ENCODE data around the gene CDC42EP2. TPM values are rescaled to one million over a fixed set of nuclear protein-coding genes. Genes with fewer than 3 reads are reported as not detected.
"Not testable (repeated sequence)": the region's sequence is repeated elsewhere in the genome, so short reads cannot be mapped to it uniquely, and the experiment has no call there.

The CDC42EP2 gene
- total RNA-seq, 4 donors from 2014 or later = 9.1 to 22.7 (median 14.5) TPM

DNA sequence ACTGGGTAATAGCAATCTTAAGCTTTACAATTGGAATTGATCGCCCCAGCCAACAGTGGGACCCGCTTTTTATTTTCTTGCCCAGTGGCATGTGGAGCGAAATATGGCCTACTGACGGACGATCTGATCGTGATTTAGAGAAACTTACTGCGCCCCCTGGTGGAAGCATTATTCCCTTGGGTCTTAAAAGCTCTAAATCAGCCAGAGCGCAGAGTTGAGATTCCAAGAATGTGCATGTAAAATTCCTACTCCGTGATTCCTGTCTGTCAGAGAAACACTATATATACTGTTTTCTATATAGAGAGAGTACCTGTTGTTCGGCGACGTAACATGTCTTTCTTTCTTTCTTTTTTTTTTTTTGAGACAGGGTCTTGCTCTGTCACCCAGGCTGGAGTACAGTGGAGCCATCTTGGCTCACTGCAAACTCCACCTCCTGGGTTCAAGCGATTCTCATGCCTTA, 15.3 kb downstream of the CDC42EP2 start:
- DNase-seq = peak; percentile 93
- Histone ChIP-seq H3K27ac (peak overlapping the region in 1 of 4 donors; percentile 38), H3K4me3 (no peak overlapping the region), H3K36me3 (no peaks in the 10 kb centered on the region), H3K27me3 (no peaks in the 10 kb centered on the region), H3K4me1 (peaks cover 6 to 25% (median 16%) of the 10 kb centered on the region in 4 donors), H3K9me3 (no peaks in the 10 kb centered on the region)
- WGBS, 2 donors (ENCODE audit: low coverage in 1 of 2) = 7 to 8% methylated on average over 10 to 13 of the region's 13 CpGs
- in situ Hi-C loops (cut with MboI; ENCODE audit: low pct_ligation_motif_present in 1 of 4, low pct_unique_long_range_greater_than_20kb in 1 of 4, low sequenced_read_pairs in 3 of 4) (loop anchor here in 3 of 4 donors (5.0 to 10.0 kb wide), 2 partner anchors 55 to 58 kb away; no protein-coding TSS in a partner anchor), intact Hi-C loops (cut with DNase I; ENCODE audit: low total_unique reads) (no loop called here)
- TF ChIP-seq POLR2AphosphoS5 (IDR thresholded peaks at IDR 0.05) = no peak
- TF ChIP-seq, protein P1, sequence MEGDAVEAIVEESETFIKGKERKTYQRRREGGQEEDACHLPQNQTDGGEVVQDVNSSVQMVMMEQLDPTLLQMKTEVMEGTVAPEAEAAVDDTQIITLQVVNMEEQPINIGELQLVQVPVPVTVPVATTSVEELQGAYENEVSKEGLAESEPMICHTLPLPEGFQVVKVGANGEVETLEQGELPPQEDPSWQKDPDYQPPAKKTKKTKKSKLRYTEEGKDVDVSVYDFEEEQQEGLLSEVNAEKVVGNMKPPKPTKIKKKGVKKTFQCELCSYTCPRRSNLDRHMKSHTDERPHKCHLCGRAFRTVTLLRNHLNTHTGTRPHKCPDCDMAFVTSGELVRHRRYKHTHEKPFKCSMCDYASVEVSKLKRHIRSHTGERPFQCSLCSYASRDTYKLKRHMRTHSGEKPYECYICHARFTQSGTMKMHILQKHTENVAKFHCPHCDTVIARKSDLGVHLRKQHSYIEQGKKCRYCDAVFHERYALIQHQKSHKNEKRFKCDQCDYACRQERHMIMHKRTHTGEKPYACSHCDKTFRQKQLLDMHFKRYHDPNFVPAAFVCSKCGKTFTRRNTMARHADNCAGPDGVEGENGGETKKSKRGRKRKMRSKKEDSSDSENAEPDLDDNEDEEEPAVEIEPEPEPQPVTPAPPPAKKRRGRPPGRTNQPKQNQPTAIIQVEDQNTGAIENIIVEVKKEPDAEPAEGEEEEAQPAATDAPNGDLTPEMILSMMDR (IDR thresholded peaks at IDR 0.05) = peak; percentile 78 to 94 (median 85)

DNA sequence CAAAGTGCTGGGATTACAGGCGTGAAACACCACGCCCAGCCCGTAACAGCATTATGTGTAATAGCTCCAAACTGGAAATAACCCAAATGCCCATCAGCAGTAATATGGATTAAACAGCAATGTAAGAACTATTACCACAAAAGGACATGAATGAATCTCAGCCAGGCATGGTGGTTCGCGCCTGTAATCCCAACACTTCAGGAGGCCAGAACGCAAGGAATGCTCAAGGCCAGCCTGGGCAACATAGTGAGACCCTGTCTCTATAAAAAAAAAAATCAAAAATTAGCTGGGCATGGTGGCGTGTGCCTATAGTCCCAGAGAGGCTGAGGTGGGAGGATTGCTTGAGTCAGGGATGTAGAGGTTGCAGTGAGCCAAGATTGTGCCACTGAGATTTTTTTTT, 15.9 kb downstream of the CDC42EP2 start:
- intact Hi-C loops (cut with DNase I; ENCODE audit: low total_unique reads) = no loop called here
- Histone ChIP-seq H3K4me1 (peaks cover 11 to 31% (median 22%) of the 10 kb centered on the region in 4 donors), H3K27me3 (no peaks in the 10 kb centered on the region), H3K27ac (no peak overlapping the region), H3K4me3 (no peak overlapping the region), H3K36me3 (no peaks in the 10 kb centered on the region), H3K9me3 (no peaks in the 10 kb centered on the region)
- TF ChIP-seq, protein P1 (IDR thresholded peaks at IDR 0.05) = no peak
- TF ChIP-seq POLR2AphosphoS5 (IDR thresholded peaks at IDR 0.05) (no peak), EP300 (IDR thresholded peaks at IDR 0.05; ENCODE audit: low read depth) (no peak), POLR2A (IDR thresholded peaks at IDR 0.05) (no peak)
- no peak for DNase-seq
- 67 to 86% methylated on average over 4 to 7 of the region's 7 CpGs for WGBS, 2 donors (ENCODE audit: low coverage in 1 of 2)
- in situ Hi-C loops (cut with MboI; ENCODE audit: low pct_ligation_motif_present in 1 of 4, low pct_unique_long_range_greater_than_20kb in 1 of 4, low sequenced_read_pairs in 3 of 4) = loop anchor here in 1 of 4 donors (5.0 kb wide), 1 partner anchor 58 kb away; no protein-coding TSS in a partner anchor

DNA sequence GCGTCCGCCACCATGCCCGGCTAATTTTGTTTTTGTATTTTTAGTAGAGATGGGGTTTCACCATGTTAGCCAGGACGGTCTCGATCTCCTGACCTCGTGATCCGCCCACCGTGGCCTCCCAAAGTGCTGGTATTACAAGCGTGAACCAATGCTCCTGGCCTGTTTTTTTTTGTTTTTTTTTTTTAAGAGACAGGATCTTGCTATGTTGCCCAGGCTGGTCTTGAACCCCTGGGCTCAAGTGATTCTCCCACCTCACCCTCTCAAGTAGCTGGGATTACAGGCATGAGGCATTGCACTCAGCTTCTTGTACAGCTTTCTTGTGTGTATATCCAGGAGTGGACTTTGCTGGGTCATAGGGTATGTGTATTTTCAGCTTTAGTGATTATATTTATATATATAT, 17.9 kb downstream of the CDC42EP2 start:
- H3K4me3 ChIP-seq; DNase-seq; H3K9me3 ChIP-seq; H3K36me3 ChIP-seq; H3K27me3 ChIP-seq; intact Hi-C loops (cut with DNase I; ENCODE audit: low total_unique reads); H3K27ac ChIP-seq: not testable (repeated sequence)
- peaks cover 11 to 35% (median 22%) of the 10 kb centered on the region in 4 donors for H3K4me1 ChIP-seq
- 87 to 92% methylated on average over 9 of the region's 9 CpGs for WGBS, 2 donors (ENCODE audit: low coverage in 1 of 2)
- in situ Hi-C loops (cut with MboI; ENCODE audit: low pct_ligation_motif_present in 1 of 4, low pct_unique_long_range_greater_than_20kb in 1 of 4, low sequenced_read_pairs in 3 of 4) = loop anchor here in 1 of 4 donors (5.0 kb wide), 1 partner anchor 60 kb away; no protein-coding TSS in a partner anchor

DNA sequence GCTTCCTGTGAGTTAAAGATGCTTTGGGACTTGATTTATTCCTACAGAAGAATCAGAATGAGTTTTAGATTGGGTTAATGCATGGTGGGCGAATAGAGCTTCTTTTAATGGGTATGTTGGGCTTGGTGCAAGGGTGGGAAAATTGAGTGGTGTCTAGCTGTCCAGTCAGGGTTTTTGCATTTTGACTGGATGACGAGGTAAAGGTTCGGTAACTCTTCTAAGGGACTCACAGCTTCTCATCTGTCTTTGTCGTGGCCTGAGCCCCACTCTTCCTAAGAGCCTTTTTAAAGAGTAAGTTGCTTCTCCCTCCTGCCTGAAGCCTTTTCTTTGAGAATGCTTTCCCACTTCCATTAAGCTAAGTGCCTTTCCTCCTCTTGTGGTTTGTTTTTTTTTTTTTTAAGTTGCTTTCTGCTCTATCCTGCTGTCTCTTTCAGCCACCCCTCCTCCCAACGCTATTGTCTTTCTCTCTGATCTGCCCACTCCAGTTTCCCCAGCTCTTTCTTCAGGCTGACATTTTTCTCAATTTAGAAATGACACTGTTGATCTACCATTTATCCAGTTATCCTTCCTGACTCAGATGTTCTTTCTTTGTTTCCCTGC, 20.1 kb downstream of the CDC42EP2 start:
- no peaks in the 10 kb centered on the region for H3K36me3 ChIP-seq
- H3K9me3 ChIP-seq = no peaks in the 10 kb centered on the region

More for the DNA sequence above, 20.1 kb downstream of the CDC42EP2 start:
- Histone ChIP-seq H3K27ac (peak overlapping the region in 3 of 4 donors; percentile 88 to 94 (median 92)), H3K4me3 (peak overlapping the region; percentile 59 to 93 (median 73)), H3K4me1 (peaks cover 11 to 23% (median 16%) of the 10 kb centered on the region in 4 donors), H3K27me3 (no peaks in the 10 kb centered on the region)
- in situ Hi-C loops (cut with MboI; ENCODE audit: low pct_ligation_motif_present in 1 of 4, low pct_unique_long_range_greater_than_20kb in 1 of 4, low sequenced_read_pairs in 3 of 4) = loop anchor here in 1 of 4 donors (5.0 kb wide), 1 partner anchor 62 kb away; no protein-coding TSS in a partner anchor
- DNase-seq = no peak
- 21 to 24% methylated on average over 5 of the region's 5 CpGs for WGBS, 2 donors (ENCODE audit: low coverage in 1 of 2)
- intact Hi-C loops (cut with DNase I; ENCODE audit: low total_unique reads) = no loop called here
- no peak for TF ChIP-seq POLR2AphosphoS5 (IDR thresholded peaks at IDR 0.05)
- no peak for TF ChIP-seq POLR2A (IDR thresholded peaks at IDR 0.05)
- TF ChIP-seq, protein P1 (IDR thresholded peaks at IDR 0.05) = no peak
- TF ChIP-seq EP300 (IDR thresholded peaks at IDR 0.05; ENCODE audit: low read depth) = no peak
